ENCODE data around the gene DRG1. TPM values are rescaled to one million over a fixed set of nuclear protein-coding genes. Genes with fewer than 3 reads are reported as not detected.
"Not testable (repeated sequence)": the region's sequence is repeated elsewhere in the genome, so short reads cannot be mapped to it uniquely, and the experiment has no call there.

Gene DRG1
- total and polyA plus RNA-seq, 8 donors = 36.3 to 79.8 (median 69.3) TPM

GRCh38 chr22:31378123-31378522 lies 21.3 kb upstream of the DRG1 start:
- no peaks in the 10 kb centered on the region for H3K9me3 ChIP-seq
- no peak overlapping the region for H3K27ac ChIP-seq
- ATAC-seq = no peak
- H3K4me3 ChIP-seq = no peak overlapping the region
- TF ChIP-seq, protein P1, sequence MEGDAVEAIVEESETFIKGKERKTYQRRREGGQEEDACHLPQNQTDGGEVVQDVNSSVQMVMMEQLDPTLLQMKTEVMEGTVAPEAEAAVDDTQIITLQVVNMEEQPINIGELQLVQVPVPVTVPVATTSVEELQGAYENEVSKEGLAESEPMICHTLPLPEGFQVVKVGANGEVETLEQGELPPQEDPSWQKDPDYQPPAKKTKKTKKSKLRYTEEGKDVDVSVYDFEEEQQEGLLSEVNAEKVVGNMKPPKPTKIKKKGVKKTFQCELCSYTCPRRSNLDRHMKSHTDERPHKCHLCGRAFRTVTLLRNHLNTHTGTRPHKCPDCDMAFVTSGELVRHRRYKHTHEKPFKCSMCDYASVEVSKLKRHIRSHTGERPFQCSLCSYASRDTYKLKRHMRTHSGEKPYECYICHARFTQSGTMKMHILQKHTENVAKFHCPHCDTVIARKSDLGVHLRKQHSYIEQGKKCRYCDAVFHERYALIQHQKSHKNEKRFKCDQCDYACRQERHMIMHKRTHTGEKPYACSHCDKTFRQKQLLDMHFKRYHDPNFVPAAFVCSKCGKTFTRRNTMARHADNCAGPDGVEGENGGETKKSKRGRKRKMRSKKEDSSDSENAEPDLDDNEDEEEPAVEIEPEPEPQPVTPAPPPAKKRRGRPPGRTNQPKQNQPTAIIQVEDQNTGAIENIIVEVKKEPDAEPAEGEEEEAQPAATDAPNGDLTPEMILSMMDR (IDR thresholded peaks at IDR 0.05) = no peak
- H3K4me1 ChIP-seq = no peaks in the 10 kb centered on the region
- no peaks in the 10 kb centered on the region for H3K27me3 ChIP-seq
- DNase-seq = peak in 1 of 4 donors; percentile 48
- no peaks in the 10 kb centered on the region for H3K36me3 ChIP-seq
- intact Hi-C loops (cut with DNase I) = no loop called here

GRCh38 chr22:31378651-31379050 lies 20.8 kb upstream of the DRG1 start:
- H3K27me3 ChIP-seq; H3K4me1 ChIP-seq; H3K27ac ChIP-seq; H3K9me3 ChIP-seq; DNase-seq; H3K4me3 ChIP-seq; H3K36me3 ChIP-seq; intact Hi-C loops (cut with DNase I); ATAC-seq: not testable (repeated sequence)

DNA sequence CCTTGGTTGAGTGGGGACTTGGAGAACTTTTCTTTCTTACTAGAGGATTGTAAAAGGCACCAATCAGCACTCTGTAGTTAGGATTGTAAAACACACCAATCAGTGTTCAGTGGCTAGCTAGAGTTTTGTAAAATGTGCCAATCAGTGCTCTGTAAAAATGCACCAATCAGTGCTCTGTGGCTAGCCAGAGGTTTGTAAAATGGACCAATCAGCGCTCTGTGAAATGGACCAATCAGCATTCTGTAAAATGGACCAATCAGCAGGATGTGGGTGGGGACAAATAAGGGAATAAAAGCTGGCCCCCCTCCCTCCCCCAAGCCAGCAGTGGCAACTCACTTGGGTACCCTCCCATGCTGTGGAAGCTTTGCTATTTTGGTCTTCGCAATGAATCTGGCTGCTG lies 5.5 kb upstream of the DRG1 start:
- H3K4me3 ChIP-seq = no peak overlapping the region
- peaks cover 0 to 4% of the 10 kb centered on the region in 2 donors for H3K4me1 ChIP-seq
- DNase-seq (no peak), ATAC-seq (no peak)
- H3K36me3 ChIP-seq = no peaks in the 10 kb centered on the region
- TF ChIP-seq, protein P1 (IDR thresholded peaks at IDR 0.05) = no peak
- H3K27me3 ChIP-seq = no peaks in the 10 kb centered on the region
- intact Hi-C loops (cut with DNase I) = loop anchor here in 1 of 2 donors (10.0 kb wide), 1 partner anchor 49 kb away; the partner anchor contains the start of gene PATZ1
- no peak overlapping the region for H3K27ac ChIP-seq
- peaks cover 0 to 2% of the 10 kb centered on the region in 2 donors for H3K9me3 ChIP-seq

DNA sequence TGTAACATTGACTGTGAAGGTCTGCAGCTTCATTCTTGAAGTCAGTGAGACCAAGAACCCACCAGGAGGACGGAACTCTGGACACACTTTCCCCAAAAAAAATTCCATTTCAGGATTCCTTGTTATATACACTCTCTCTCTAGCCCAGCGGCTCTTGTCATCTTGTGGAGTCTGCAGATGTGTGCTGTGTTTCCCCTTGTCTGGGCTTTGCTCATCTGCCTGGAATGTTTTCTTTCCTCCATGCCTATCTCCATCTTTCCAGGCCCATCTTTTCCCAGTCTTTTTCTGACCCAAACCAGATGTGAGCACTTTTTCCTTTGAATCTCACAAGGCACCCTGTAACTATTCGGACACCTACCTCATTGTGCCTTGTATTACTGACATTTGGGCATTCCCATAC lies 5.1 kb upstream of the DRG1 start:
- TF ChIP-seq, protein P1 (IDR thresholded peaks at IDR 0.05) = no peak
- Histone ChIP-seq H3K27me3 (no peaks in the 10 kb centered on the region), H3K4me3 (no peak overlapping the region), H3K27ac (no peak overlapping the region), H3K36me3 (no peaks in the 10 kb centered on the region), H3K9me3 (peaks cover 0 to 2% of the 10 kb centered on the region in 2 donors), H3K4me1 (peaks cover 0 to 7% of the 10 kb centered on the region in 2 donors)
- ATAC-seq (no peak), DNase-seq (no peak)
- intact Hi-C loops (cut with DNase I) = loop anchor here in 1 of 2 donors (10.0 kb wide), 1 partner anchor 50 kb away; the partner anchor contains the start of gene PATZ1

- ATAC-seq = no peak
- Histone ChIP-seq H3K27ac (peak overlapping the region in 1 of 2 donors; percentile 45), H3K36me3 (peaks cover 0 to 17% of the 10 kb centered on the region in 2 donors), H3K27me3 (no peaks in the 10 kb centered on the region), H3K9me3 (peaks cover 0 to 2% of the 10 kb centered on the region in 2 donors), H3K4me1 (peaks cover 7 to 25% of the 10 kb centered on the region in 2 donors), H3K4me3 (no peak overlapping the region)
- TF ChIP-seq, protein P1 (IDR thresholded peaks at IDR 0.05) = no peak
- peak in 2 of 4 donors; percentile 3 to 24 for DNase-seq
- intact Hi-C loops (cut with DNase I) = loop anchor here in 1 of 2 donors (10.0 kb wide), 1 partner anchor 53 kb away; the partner anchor contains the start of gene PATZ1
Measured at GRCh38 chr22:31398231-31398630, 1.2 kb upstream of the DRG1 start.

DNA sequence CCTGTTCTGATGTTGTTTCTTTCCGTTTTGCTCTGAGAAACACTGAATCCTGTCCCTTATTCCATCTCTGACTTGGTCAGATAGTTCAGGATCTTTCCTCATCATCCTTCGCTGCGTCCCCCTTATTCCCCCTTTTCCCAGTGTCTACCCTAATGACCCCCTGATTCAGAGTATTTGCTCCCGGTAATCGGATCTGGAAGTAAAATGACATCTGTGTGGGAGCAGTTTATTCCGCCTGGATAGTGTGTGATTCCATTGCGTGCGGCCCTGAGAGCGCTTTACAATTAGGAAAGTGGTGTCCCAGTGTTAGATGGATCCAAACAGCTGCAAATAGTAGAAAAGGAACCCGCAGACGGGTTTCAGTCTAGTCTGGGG lies 606 bp downstream of the DRG1 start:
- ATAC-seq (peak; percentile 18), DNase-seq (no peak)
- Histone ChIP-seq H3K4me3 (peak overlapping the region; percentile 80 to 84), H3K4me1 (peaks cover 7 to 25% of the 10 kb centered on the region in 2 donors), H3K27me3 (no peaks in the 10 kb centered on the region), H3K36me3 (peaks cover 0 to 35% of the 10 kb centered on the region in 2 donors), H3K9me3 (no peaks in the 10 kb centered on the region), H3K27ac (peak overlapping the region; percentile 74 to 80)
- TF ChIP-seq, protein P1 (IDR thresholded peaks at IDR 0.05) = no peak
- intact Hi-C loops (cut with DNase I) = no loop called here

GRCh38 chr22:31402350-31402749 lies 2.9 kb downstream of the DRG1 start:
- intact Hi-C loops (cut with DNase I); H3K9me3 ChIP-seq; H3K27ac ChIP-seq; DNase-seq; ATAC-seq; H3K4me3 ChIP-seq; H3K27me3 ChIP-seq: not testable (repeated sequence)
- Histone ChIP-seq H3K36me3 (peaks cover 0 to 58% of the 10 kb centered on the region in 2 donors), H3K4me1 (peaks cover 7 to 25% of the 10 kb centered on the region in 2 donors)

Data from left lung (tissue), 10 donors.